Pancreas (tissue), 10 donors: ENCODE data around the gene GTF2I. TPM values are rescaled to one million over a fixed set of nuclear protein-coding genes. Genes with fewer than 3 reads are reported as not detected.

Experiments used
- ATAC-seq, 4 donors: fragments of 200-7000 bp; cut with Tn5 transposase; one replicate each; pipeline versions ENCODE4 v1.8.0 to v1.9.1; 2020; ENCODE audit warnings: mild to moderate bottlenecking in 4 of 4, moderate library complexity in 4 of 4
- DNase-seq, 6 donors: peaks; one replicate each; pipeline ENCODE4 v3.0.0-alpha.2; 2020
- FAIRE-seq: peaks from 2 replicates; lab custom pipeline; 2012; peaks lifted over from hg19 to GRCh38; lab: Jason Lieb, UNC
- H3K27ac ChIP-seq, 4 donors: fragments of 200-600 bp; sonication (generic); 1 replicate in 3 of 4; 2 replicates in 1 of 4; pipeline versions ENCODE4 v1.5.0 to v1.8.0; 2020
- H3K27me3 ChIP-seq, 4 donors: fragments of 200-600 bp; one replicate each; pipeline ENCODE4 v1.8.0; 2021
- H3K36me3 ChIP-seq, 3 donors: fragments of 200-600 bp; sonication (generic) in 1 of 3; one replicate each; pipeline versions ENCODE4 v1.5.0 to v1.8.0; 2020 to 2021
- H3K4me1 ChIP-seq, 3 donors: fragments of 200-600 bp; one replicate each; pipeline ENCODE4 v1.8.0; 2021
- H3K4me3 ChIP-seq, 4 donors: fragments of 200-600 bp; sonication (generic) in 2 of 4; one replicate each; pipeline versions ENCODE4 v1.5.0 to v1.8.0; 2020 to 2021
- H3K9me3 ChIP-seq, 4 donors: fragments of 200-600 bp; one replicate each; pipeline ENCODE4 v1.8.0; 2021
- CTCF ChIP-seq, 4 donors: fragments of 200-600 bp; sonication (generic) in 3 of 4; IDR thresholded peaks; one replicate each; pipeline versions ENCODE4 v1.5.0 to v1.8.0; 2021; ENCODE audit warnings: antibody characterized with exemption in 4 of 4
- WGBS, 2 donors: extraction: QIAGEN DNeasy Blood & Tissue Kit; methylation state at CpG; one replicate each; pipeline ENCODE4 v1.1.7; 2013; 5-methylcytosine and 5-hydroxymethylcytosine counted together
- intact Hi-C, 3 donors: fragments of 100-400 bp; cut with DNase I; formaldehyde crosslinking; loops; one replicate each; pipeline versions ENCODE4 v1.11.1 to v1.14.2; 2022
- polyA plus RNA-seq, 2 donors: library from polyadenylated mRNA; stranded (reverse); fragments of 200-250 nt; gene quantifications; one replicate each; pipeline ENCODE4 v1.2.3, GENCODE V29; 2013
- total RNA-seq, 6 donors: library from RNA; stranded (reverse); fragmentation: NEBNext Ultra II Directional in 4 of 6; extraction: Animal tissue kit (Norgen Biotek cat#: 25700) in 4 of 6; gene quantifications; one replicate each; pipeline versions ENCODE4 v1.2.1 to v1.2.4, GENCODE V29; 2021 to 2023
- donor health status: healthy with polysubstance abuse.
- donor health status: DM: no; HTN: no; CAD: no; lungs with moderate emphysema.
- donor health status: DM: no; HTN: no; CAD: no.
- donor health status: control.
- donor health status: control.
- donor health status: Bipolar disorder and iron deficiency.
- donor health status: DM: yes; HTN: yes; CAD: no.
- donor health status: DM: no; HTN: no; CAD: no.
- donor health status: DM: no; HTN: no; CAD: no.
- donor health status: DM: yes; HTN: yes; CAD: no.

The GTF2I gene
- total and polyA plus RNA-seq, 8 donors = 40.5 to 159 (median 80.8) TPM

GRCh38 chr7:74653686-74654181 is 3.8 kb upstream of the GTF2I start:
- H3K4me3 ChIP-seq = no peak overlapping the region
- H3K27ac ChIP-seq = peak overlapping the region in 2 of 4 donors; percentile 22 to 34
- TF ChIP-seq CTCF (IDR thresholded peaks at IDR 0.05) = no peak
- DNase-seq (no peak), FAIRE-seq (no peak), ATAC-seq (no peak)
- no peaks in the 10 kb centered on the region for H3K9me3 ChIP-seq
- intact Hi-C loops = no loop called here
- peaks cover 0 to 19% (median 3%) of the 10 kb centered on the region in 3 donors for H3K4me1 ChIP-seq
- H3K36me3 ChIP-seq = no peaks in the 10 kb centered on the region
- 58 to 66% methylated on average over 11 of the region's 11 CpGs for WGBS, 2 donors
- no peaks in the 10 kb centered on the region for H3K27me3 ChIP-seq

GRCh38 chr7:74654811-74655210 is 2.7 kb upstream of the GTF2I start:
- 83 to 87% methylated on average over 5 of the region's 5 CpGs for WGBS, 2 donors
- DNase-seq (no peak), ATAC-seq (no peak), FAIRE-seq (no peak)
- TF ChIP-seq CTCF (IDR thresholded peaks at IDR 0.05) = no peak
- no peaks in the 10 kb centered on the region for H3K9me3 ChIP-seq
- peaks cover 3 to 24% (median 7%) of the 10 kb centered on the region in 3 donors for H3K4me1 ChIP-seq
- H3K27me3 ChIP-seq = no peaks in the 10 kb centered on the region
- no peak overlapping the region for H3K4me3 ChIP-seq
- H3K27ac ChIP-seq = no peak overlapping the region
- H3K36me3 ChIP-seq = no peaks in the 10 kb centered on the region
- intact Hi-C loops = no loop called here

- 87 to 91% methylated on average over 8 of the region's 8 CpGs for WGBS, 2 donors
- no peaks in the 10 kb centered on the region for H3K36me3 ChIP-seq
- no peak overlapping the region for H3K4me3 ChIP-seq
- H3K4me1 ChIP-seq = peaks cover 3 to 29% (median 12%) of the 10 kb centered on the region in 3 donors
- peak overlapping the region in 1 of 4 donors; percentile 95 for H3K27ac ChIP-seq
- intact Hi-C loops = no loop called here
- H3K9me3 ChIP-seq = no peaks in the 10 kb centered on the region
- ATAC-seq = no peak
- no peak for DNase-seq
- no peak for TF ChIP-seq CTCF (IDR thresholded peaks at IDR 0.05)
- no peaks in the 10 kb centered on the region for H3K27me3 ChIP-seq
- no peak for FAIRE-seq
These were observed 2.2 kb upstream of the GTF2I start for GRCh38 chr7:74655324-74655723.

- H3K27ac ChIP-seq = peak overlapping the region; percentile 95 to 99 (median 96)
- peak overlapping the region in 3 of 4 donors; percentile 99 to 100 (median 100) for H3K4me3 ChIP-seq
- intact Hi-C loops = no loop called here
- TF ChIP-seq CTCF (IDR thresholded peaks at IDR 0.05) = no peak
- ATAC-seq (no peak), FAIRE-seq (no peak), DNase-seq (no peak)
- no peaks in the 10 kb centered on the region for H3K27me3 ChIP-seq
- H3K4me1 ChIP-seq = peaks cover 3 to 34% (median 16%) of the 10 kb centered on the region in 3 donors
- 47% methylated on average over 21 of the region's 21 CpGs for WGBS, 2 donors
- H3K36me3 ChIP-seq = no peaks in the 10 kb centered on the region
- H3K9me3 ChIP-seq = no peaks in the 10 kb centered on the region
These were observed 1.6 kb upstream of the GTF2I start for GRCh38 chr7:74655768-74656440.

GRCh38 chr7:74656441-74656836 is 1.1 kb upstream of the GTF2I start:
- intact Hi-C loops = no loop called here
- ATAC-seq (peak in 3 of 4 donors; percentile 17 to 52 (median 48)), DNase-seq (peak; percentile 47 to 72 (median 56)), FAIRE-seq (no peak)
- H3K9me3 ChIP-seq = no peaks in the 10 kb centered on the region
- TF ChIP-seq CTCF (IDR thresholded peaks at IDR 0.05) = no peak
- peak overlapping the region; percentile 95 to 99 (median 96) for H3K27ac ChIP-seq
- H3K4me1 ChIP-seq = peaks cover 3 to 39% (median 16%) of the 10 kb centered on the region in 3 donors
- H3K36me3 ChIP-seq = no peaks in the 10 kb centered on the region
- 0% methylated on average over 23 of the region's 23 CpGs for WGBS, 2 donors
- H3K4me3 ChIP-seq = peak overlapping the region in 3 of 4 donors; percentile 99 to 100 (median 100)
- H3K27me3 ChIP-seq = no peaks in the 10 kb centered on the region
